ENCODE results near the gene EPHA1. TPM values are rescaled to one million over a fixed set of nuclear protein-coding genes. Genes with fewer than 3 reads are reported as not detected.

Gene EPHA1
- total RNA-seq, 1 experiment from 2014 or later = not detected

DNA sequence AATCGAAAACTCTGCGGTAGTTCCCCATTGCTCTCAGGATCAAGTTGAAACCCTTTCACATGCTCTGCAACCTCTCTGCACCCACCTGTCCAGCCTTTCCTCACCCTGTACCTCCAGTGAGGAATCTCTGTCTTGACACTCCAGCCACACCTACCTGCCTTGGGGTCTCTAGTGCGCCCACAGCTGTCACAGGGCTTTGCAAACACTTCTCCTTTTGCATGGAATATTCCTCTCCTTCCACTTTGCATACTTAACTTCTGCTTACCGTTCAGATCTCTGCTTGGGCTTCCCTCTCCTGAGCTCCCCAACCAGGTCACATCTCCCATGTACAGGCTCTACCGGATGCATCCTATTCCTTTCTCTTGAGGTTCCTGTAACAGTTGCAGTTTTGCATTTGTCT, 34.1 kb downstream of the EPHA1 start:
- no peak for DNase-seq (ENCODE audit: low spot score)

DNA sequence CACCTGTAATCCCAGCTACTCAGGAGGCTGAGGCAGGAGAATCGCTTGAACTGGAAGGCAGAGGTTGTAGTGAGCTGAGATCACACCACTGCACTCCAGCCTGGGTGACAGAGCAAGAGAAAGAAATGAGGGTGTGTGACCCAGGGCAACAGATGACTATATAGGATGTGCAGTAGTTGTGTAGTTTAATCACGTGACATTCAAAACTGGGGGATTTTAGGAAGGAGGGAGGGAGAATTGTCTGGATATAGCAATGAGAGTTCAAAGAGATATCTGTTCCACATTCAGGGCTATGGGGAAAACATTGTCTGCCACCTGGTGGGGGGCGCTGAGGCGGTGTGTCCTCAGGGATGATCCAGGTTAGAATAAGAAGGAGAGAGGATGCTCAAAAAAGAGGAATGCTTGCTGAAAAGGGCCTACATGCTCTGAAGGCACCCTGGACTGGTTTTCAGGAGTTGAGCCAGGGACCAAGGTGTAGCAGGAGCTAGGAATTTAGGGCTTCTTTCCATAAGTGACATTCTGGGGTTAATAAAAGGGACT, 35.3 kb downstream of the EPHA1 start:
- no peak for DNase-seq (ENCODE audit: low spot score)

- peak; percentile 86 for DNase-seq (ENCODE audit: low spot score)
These were observed 36.6 kb downstream of the EPHA1 start for GRCh38 chr7:143372070-143372469.

- no peak for DNase-seq (ENCODE audit: low spot score)
These were observed 38.7 kb downstream of the EPHA1 start for GRCh38 chr7:143369678-143370651.

DNA sequence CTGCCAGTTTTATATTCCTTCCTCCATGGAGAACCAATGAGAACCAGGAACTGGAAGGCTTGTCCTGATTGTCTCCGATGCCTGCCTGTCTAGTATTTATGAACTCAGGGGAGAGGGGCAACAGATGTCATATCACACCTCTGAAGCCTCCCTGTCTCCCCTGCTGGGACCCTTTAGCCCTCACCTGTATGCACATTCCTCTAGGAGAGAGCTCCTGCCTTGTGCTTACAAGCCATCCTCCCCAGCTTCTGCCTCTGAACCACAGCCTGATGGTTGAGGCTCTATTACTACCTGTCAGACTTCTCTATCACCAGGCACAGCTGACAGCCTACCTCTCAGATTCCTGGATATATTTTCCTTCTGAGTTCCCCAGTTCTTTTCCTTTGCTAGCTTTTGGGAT, 40.3 kb downstream of the EPHA1 start:
- DNase-seq (ENCODE audit: low spot score) = no peak

- DNase-seq (ENCODE audit: low spot score) = peak; percentile 91
These were observed 40.7 kb downstream of the EPHA1 start for GRCh38 chr7:143367972-143368371.

DNA sequence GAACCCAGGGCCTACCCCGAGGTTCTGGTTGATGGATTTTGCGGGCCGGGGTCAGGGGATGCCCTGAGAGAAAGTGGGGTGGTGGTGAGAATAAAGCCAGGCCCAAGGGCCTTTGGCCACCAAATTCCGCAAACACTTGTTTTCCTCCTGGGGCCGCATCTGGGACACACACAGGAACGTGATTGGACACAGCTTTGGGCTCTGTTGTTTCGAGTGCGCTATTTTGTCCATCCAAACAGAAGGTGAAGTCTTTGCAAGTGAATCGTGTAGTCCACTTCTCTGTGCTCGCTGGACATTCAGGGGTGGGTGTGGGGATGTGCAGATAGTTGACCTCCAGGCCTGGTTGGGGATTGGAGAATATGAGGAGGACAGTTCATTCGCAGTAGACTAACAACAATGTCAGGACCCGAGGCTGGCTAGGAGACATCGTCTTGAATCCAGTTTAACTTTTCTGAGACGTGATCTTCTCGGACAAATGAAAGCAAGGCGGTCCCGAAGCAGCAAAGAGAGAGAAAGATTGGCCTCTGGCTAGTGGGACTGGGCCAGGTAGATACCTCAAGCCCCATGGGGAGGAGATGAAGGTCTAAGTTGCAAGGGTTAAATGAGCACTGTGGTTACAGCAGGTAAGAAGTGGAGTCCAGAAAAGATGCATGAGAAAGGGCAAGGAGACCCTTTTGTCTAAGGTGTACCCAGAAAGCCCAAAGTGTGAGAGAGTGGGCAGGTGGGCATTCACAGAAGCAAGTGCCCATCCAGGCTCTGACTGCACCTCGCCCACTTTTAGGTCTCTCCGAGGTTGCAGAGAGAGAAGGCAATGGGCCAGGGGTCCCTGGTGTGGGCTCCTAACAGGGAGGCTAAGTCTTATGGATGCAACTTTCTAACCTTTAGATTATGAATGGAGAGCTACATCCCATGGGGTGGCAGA, 45.4 kb downstream of the EPHA1 start:
- DNase-seq (ENCODE audit: low spot score) = no peak

DNA sequence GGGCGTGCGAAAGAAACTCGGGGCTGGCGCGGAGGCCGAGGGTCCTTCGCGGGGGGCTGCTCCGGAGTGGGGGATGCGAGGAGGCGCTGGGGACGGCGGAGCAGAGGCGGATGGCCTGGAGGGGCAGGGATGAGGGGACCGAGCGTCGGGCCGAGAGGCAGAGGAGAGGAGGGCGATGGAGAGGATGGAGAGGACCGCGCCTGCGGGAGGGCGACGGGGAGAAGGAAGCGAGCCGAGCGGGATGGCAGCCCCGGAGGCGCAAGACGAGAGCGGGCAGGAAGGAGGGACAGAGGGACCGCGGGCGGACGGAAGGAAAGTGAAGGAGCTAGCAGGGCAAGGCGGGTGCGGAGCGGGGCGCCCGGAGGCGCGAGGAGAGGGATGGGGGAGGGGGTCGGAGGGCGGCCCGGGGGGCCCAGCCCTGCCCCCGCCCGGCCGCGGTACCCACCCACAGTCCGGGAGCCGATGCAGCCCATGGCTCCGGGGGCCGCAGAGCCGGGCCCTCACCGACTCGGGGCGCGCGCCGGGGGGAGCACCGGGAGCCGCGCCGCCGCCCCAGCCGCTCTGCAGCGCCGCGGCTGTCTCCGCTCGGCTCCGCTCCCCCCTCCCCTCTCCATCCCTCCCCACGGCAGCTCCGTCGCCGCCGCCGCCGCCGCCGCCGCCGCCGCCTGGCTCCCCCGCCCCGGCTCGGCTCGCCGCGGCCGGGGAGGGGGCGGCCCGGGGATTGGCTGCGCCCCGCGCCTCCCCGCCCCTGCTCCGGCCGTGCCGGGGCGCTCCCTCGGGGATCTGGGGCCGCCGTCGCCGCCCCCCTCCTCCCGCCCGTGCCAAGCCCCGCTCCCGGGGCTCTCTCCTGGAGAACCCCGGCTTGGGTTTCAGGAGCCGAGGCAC, 46.3 kb downstream of the EPHA1 start, which contains the start of gene FAM131B:
Gene FAM131B, minus strand, starts transcription at position 583 of the 885 bp plus-strand sequence. Its CDS starts 110 bp downstream, at position 473.
- no peak for DNase-seq (ENCODE audit: low spot score)

GRCh38 chr7:143361552-143362130, 47.0 kb downstream of the EPHA1 start:
- DNase-seq (ENCODE audit: low spot score) = no peak

DNA sequence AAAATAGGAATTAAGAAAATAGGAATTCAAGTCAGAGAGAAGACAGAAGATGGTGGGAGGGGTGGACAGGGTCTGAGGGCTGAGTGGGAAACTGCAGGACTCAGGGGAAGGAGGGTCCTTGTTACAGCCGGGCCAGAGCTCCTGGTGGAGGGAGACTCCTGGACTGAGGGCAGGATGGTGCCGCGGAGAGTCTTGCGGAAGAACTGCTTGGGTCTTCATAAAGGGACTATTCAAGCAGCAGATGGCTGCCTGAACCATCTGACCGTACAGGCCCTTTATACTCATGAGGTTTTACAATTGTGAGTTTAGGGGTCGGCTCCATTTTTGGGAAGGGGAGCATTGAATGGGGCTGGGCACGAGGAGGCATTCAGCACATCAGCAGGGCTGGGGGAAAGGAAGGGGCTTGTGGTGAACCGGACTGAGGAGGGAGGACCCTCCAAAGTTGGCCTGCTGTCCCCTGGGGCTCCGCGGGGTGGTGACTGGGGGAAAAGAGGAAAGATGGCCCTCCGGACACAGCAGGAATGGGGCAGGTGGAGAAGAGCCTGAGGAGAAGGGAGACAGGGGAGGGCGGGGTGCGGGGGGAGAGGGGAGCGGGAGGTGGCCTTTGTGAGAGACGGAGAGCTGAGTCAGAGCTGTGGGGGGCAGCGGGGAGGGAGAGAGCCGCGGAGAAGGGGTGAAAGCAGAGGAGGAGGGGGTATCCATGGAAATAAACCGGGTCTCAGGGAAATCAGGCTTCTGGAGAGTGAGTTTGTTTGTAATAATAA, 47.7 kb downstream of the EPHA1 start:
- DNase-seq (ENCODE audit: low spot score) = no peak

- no peak for DNase-seq (ENCODE audit: low spot score)
These were observed 48.8 kb downstream of the EPHA1 start for GRCh38 chr7:143359771-143360353.

DNA sequence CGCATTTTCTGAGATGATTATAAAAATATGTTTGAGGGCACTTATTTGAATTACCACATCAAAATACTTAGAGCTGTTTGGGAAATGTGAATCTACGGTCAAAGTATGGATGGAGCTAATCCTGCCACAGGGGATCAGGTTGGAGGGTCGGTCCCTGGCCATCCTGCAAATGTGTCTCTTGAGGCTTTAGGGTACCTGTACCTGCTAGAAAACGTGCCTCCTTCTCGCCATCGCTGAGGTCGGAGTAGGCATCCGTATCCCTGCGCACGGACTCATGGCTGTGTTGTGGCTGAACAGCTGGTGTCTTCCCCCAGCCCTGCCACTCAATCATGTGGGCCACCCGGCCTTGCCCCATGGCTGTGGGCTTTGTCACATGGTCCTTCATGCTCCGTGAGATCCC, 50.0 kb downstream of the EPHA1 start:
- DNase-seq (ENCODE audit: low spot score) = no peak

GRCh38 chr7:143356414-143357050, 52.1 kb downstream of the EPHA1 start:
- DNase-seq (ENCODE audit: low spot score) = no peak

DNA sequence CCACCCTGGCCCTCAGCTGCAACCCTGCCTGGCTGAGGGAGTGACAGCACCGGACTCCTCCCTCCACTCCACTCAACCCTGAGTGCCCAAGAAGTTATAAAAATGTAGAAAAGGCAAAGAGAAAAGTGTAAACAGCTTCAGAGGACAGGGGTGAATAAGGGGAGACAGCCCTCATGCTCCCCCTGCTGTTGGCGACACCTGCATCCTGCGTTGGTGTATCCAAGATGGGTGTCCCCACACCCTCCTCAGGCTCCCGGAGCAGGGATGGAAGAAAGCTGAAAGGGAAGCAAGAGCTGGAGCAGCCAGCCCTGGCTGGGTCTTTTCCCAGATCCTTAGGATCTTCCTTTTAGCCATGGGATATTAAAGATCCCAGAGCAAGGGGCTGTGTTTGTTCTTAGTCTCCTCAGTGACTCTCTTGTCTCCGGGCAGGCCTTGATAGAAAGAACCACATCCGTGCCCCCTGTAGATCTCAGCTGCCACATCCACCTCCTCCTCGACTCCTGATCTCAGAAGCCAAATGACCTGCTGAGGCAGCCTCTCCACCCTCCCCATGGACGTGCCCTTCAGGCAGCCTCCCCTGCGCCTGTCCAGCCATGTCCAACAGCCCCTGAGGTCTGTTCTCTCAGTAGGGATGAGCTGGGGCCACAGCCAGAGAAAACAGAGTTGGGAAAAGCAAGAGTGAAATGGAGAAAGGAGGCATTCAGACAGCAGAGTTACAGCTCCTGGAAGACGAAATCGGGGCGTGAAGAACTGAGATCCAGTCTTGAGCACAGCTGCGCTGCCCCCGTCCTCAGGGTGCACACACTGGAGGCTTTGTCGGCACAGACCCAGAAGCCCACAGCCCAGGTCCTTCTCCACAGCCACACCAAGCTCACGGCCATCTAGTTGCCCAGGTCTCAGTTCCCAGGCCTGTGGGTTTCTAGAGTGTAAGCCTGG, 52.9 kb downstream of the EPHA1 start:
- no peak for DNase-seq (ENCODE audit: low spot score)

DNA sequence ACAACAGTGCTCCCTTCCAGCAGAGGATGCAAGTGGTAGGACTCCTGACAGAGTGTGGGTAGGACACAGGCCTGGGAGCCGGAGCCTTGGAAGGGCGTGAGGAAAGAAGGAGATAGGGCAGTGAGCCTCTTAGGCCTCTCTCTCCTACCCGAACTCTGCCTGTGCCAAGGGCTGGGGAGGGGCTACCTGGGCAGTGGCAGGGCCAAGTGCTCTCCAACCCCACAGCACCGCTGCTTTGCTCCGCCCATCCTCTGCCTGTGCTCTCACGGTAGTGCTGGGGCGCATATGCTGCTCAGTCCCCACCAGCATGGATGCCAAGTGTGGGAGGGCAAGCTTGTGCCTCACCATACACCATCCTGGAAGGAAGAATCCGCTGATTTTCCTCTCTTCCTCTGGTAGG, 53.7 kb downstream of the EPHA1 start:
- DNase-seq (ENCODE audit: low spot score) = no peak

DNA sequence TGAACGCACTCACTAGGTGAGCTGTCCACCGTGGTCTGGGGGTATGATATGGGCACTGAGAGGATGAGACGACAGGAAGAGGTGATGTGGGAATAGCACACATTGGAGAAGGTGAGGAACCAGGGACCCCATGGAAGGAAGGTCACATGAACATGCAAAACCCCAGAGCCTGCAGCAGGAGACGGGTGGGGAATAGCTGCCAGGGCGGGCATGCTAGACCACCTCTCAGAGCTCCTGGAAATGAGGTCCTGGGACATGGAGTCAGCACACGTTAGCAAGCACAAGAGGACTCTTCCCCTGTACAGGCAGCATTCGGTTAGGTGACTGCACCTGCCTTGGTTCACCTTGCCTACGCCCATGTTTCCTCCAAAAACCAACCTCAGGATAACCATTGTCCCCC, 54.3 kb downstream of the EPHA1 start:
- DNase-seq (ENCODE audit: low spot score) = no peak

DNA sequence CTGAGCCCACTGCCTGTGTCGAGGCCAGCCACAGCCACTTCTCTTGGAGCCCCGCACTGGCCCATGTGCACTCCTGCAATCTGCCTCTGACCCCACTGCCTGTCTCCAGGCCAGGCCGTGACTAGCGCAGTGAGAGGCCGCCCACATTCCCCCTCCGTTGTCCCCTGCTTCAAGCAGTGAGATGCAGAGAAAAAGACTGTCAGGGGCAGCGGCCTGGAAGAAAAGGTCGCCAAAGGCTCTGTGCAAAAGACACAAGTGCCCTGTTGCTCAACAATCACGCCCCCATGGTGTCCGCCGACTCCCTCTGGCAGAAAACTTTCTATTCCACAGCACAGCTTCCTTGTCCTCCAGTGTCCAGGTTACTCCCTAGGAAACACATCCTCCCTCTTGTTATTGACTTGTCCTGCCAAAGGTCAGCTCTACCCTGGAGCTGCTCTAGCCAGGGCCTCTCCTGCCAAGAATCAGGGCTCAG, 56.1 kb downstream of the EPHA1 start:
- DNase-seq (ENCODE audit: low spot score) = no peak

GRCh38 chr7:143351574-143351973, 57.1 kb downstream of the EPHA1 start:
- DNase-seq (ENCODE audit: low spot score) = no peak

All from H4 (cell line).